Activated naive CD8-positive, alpha-beta T cell treated with anti-CD3 and anti-CD28 coated beads, Interleukin-2, amount 50 U/mL, for 16 hours (primary cell): ENCODE results near the gene BIRC3.
"Not testable (repeated sequence)": the region's sequence is repeated elsewhere in the genome, so short reads cannot be mapped to it uniquely, and the experiment has no call there.

Experiments used
- DNase-seq: peaks from one replicate; pipeline ENCODE4 v3.0.0-alpha.2; 2020; ENCODE audit warnings: low read depth, low spot score

BIRC3 gene

GRCh38 chr11:102323542-102324251, 6.4 kb downstream of the BIRC3 start:
- no peak for DNase-seq

GRCh38 chr11:102325088-102325487, 7.8 kb downstream of the BIRC3 start:
- no peak for DNase-seq

GRCh38 chr11:102328748-102329147, 11.5 kb downstream of the BIRC3 start:
- no peak for DNase-seq

DNA sequence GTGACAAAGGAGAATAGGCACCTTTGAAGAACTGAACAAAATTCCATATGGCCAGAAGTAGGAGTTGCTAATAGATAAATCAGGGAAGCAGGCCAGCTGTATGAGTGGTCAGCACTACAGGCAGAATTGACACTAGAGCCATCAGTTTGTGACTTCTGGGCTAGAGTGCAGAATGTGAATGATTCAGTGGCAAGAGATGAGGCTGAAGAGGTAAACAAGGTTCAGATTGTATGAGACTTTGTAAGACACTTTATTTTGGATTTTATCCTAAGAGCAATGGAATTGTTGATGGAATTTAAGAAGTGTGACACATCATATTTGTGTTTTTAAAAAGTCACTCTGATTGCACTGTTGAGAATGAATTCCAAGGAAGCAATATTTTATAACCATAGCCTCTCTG, 12.9 kb downstream of the BIRC3 start:
- no peak for DNase-seq

GRCh38 chr11:102331341-102331740, 14.1 kb downstream of the BIRC3 start:
- DNase-seq: no peak

DNA sequence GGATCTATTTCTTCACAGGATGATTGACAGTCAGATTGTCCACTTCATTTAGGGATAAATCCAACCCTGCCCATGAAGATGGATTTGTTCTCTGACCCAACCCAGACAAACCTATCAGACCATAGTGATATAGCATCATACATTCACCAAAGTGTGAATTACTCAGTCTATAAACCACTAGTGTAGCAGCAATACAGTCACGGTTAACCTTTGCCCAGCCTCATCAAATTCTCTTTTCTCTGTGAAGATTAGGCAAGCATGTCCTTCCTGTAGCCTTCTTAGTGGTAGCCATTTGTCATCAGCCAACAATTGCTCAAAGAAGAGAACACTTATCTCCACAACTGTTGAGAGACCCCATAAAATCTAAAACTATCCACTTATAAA, 15.3 kb downstream of the BIRC3 start:
- no peak for DNase-seq

- DNase-seq: no peak
Measured at GRCh38 chr11:102338479-102339010, 21.3 kb downstream of the BIRC3 start.

GRCh38 chr11:102341311-102341710, 24.0 kb downstream of the BIRC3 start:
- DNase-seq: not testable (repeated sequence)

- DNase-seq: peak; percentile 53
Measured at GRCh38 chr11:102341844-102342318, 24.6 kb downstream of the BIRC3 start.

DNA sequence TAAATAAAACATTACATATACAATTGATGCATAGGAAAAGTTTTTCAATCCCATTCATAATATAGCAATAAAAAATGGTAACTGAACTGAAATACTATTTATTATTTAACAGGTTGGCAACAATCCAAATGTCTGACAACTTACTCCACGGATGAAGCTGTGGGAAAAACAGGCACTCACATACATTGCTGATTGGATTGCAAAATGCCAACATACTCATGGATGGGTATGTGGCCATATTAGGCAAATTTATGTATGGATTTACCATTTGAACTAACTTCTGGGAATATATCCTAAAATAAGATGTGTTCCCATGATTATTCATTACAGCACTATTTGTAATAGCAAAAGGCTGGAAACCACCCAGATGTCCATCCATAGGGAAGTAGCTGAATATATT, 26.5 kb downstream of the BIRC3 start:
- no peak for DNase-seq

- DNase-seq: no peak
Measured at GRCh38 chr11:102345904-102346303, 28.6 kb downstream of the BIRC3 start.

- DNase-seq: no peak
Measured at GRCh38 chr11:102346456-102346747, 29.1 kb downstream of the BIRC3 start.

DNA sequence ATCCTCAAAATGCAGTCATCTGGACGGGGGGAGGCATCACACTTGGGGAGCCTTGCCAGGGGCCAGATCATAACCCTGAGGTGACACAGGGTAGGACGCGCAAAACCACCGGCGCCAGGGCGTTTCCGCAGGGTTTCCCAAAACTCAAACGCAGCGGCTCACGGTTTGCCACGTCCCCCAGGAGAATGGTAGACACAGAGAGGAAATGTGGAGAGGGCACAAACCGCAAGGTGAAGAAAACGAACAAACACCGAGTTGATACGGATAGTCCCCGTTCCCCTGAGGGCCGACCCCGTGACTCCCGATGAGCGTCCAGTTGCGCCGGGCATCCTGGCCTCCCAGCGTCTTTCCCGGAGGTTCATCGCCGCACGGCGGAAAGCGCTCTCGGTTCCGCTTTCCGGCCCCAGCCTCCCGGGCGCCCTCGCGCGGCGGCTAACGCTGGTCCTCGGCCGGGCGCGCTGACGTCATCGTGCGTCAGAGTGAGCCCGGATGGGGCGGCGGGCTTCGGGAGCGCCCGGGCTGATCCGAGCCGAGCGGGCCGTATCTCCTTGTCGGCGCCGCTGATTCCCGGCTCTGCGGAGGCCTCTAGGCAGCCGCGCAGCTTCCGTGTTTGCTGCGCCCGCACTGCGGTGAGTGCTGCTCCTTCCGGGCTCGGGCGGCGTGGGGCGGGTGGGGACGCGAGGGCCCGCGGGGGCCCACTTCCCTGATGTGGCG, 29.6 kb downstream of the BIRC3 start, which contains the start of gene BIRC2:
BIRC2 (plus strand) TSS at position 467 of the 714 bp plus-strand sequence. CDS start 2,641 bp downstream, outside the sequence.
- DNase-seq: peak; percentile 84

GRCh38 chr11:102347462-102348370, 30.4 kb downstream of the BIRC3 start:
- DNase-seq: no peak

DNA sequence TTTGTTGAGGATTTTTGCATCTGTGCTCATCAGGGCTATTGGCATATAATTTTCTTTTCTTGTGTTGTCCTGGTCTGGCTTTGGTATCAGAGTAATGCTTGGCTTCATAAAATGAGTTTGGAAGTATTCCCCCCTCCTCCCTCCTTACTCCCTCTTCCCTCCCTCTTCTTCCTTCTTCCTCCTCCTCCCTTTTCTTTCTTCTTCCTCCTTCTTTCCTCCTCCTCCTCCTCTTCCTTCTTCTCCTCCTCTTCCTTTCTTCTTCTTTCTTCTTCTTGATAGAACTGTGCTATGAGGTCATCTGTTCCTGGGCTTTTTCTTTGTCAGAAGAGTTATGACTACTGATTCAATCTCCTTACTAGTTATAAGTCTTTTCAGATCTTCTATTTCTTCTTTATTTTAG, 39.8 kb downstream of the BIRC3 start:
- DNase-seq: no peak

DNA sequence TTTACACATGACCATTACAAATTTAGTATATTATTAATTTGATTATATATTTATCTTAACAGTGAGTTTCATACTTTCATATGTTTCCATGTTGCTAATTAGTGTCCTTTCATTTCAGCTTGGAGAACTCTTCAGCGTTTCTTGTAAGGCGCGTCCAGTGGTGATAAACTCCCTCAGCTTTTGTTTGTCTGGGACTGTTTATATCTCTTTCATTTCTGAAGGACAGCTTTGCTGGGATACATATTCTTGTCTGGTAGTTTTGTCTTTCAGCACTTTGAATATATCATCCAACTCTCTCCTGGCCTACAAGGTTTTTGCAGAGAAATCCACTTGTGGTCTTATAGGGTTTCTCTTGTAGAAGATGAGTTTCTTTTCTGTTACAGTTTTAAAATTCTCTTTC, 42.1 kb downstream of the BIRC3 start:
- DNase-seq: no peak

GRCh38 chr11:102360681-102361080, 43.4 kb downstream of the BIRC3 start:
- no peak for DNase-seq

DNA sequence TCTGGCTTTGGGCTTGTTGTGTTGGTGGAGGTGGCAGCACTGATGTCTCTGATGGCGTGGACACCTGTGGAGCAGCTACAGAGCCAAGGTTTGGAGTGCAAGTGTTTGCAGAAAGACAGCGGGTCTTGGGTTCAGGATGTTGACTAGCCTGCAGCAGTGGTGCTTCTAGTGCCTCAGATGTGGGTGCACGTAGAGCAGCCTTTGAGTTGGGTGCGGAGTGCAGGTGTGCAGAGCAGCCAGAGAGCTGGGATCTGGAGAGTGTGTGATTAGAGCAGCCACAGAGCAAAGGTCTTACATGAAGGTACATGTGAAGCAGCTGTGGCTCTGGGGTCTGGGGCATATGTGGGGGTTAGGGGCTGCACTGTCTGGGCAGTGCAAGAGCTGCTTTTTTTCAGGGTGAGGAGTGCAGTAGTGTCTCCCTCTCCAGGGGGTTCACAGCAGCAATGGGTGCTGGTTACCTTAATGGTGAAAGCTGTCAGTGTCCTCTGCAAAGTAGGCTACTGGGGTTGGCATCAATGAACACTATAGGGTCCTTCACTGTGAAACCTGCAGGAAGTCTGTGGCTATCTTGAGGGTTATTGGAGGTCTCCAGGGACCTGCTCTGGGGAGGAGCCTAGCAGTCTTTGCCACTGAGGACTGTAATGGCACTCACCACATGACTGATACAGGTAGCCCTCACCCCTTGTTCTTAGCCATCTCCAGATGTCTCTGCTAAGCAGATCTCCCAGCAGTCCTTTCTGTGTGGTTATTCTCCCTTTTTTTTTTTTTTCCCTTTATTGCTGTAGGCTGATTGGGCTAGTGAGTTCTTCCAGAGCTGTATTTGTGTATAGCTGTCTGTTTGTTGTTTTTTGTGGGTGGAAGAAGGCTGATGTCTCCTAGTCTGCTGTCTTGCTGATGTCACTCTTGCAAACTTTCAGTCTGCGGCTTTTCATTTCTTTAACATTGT, 44.1 kb downstream of the BIRC3 start:
- DNase-seq: no peak

DNA sequence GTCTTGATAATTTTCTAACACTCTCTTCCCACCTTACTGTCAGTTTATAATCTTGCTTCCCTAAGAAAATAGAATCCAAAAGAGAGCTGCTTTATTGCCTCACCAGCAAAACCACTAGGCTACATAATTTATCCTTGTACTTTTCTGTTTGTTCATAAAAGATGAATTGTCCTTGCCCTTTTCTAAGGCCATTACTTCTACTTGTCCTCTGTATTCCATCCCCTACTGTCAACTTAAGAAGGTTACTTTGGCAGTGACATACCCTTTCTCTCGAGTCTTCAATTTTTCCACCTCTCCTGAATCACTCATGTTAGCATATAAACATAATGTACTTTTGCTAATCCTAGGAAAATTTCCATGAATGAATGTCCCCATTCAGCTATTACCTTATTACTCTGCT, 47.7 kb downstream of the BIRC3 start:
- DNase-seq: no peak

DNA sequence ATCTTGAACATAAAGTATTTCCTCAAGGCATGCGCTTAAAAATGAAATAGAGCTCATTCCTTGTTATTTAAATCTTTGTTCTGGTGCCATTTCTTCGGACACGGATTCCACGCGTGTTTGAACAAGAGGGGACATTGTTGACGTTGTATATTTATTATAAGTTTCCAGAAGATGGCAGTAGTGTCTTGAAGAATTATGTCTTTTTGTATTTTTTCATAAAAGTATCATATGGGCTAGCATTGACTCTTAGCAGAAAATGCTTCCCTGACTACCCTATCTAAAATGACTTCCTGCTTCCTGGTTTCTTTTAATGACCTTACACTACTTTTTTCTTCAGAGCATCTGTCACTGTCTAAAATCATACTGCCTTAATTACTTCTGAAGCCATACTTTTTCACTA, 50.1 kb downstream of the BIRC3 start:
- DNase-seq: no peak

DNA sequence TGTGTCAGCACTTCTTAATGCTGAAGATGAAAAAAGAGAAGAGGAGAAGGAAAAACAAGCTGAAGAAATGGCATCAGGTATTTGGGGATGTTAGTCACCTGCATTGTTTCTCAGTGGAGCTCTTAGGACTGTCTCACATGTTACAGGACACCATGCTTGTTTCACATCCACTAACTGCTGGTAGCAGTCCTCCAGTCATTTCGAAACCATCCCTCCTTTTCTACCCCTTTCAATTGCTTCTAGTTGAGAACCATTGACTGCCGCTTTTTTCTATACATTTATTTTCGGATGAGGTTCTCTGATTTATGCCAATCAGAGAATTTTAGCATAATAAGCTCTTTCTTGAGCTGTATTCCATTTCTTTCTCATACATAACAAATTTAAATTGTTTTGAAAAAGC, 51.2 kb downstream of the BIRC3 start:
- no peak for DNase-seq
